KMS-11 (cell line): ENCODE results near the gene SALL4.
"Not testable (repeated sequence)": the region's sequence is repeated elsewhere in the genome, so short reads cannot be mapped to it uniquely, and the experiment has no call there.

Source experiments
- H2AFZ ChIP-seq: fragments of 200-600 bp; sonication (generic); 2 replicates; pipeline ENCODE4 v1.6.1; 2016; ENCODE audit warnings: antibody characterized with exemption, mixed run types, low read depth
- H3K27ac ChIP-seq: fragments of 200-600 bp; sonication (generic); 2 replicates; pipeline ENCODE4 v1.6.1; 2016; ENCODE audit warnings: mild to moderate bottlenecking, mixed run types
- H3K27me3 ChIP-seq: fragments of 200-600 bp; sonication (generic); 2 replicates; pipeline ENCODE4 v1.6.1; 2017; ENCODE audit warnings: mild to moderate bottlenecking, low read depth, mixed run types, moderate library complexity; ENCODE audit not compliant: insufficient read depth
- H3K36me3 ChIP-seq: fragments of 200-600 bp; sonication (generic); 2 replicates; pipeline ENCODE4 v1.6.1; 2017; ENCODE audit warnings: mild to moderate bottlenecking, mixed run types; ENCODE audit not compliant: insufficient read depth
- H3K4me1 ChIP-seq: fragments of 200-600 bp; sonication (generic); 2 replicates; pipeline ENCODE4 v1.6.1; 2016; ENCODE audit warnings: mild to moderate bottlenecking, low read depth, mixed run types; ENCODE audit not compliant: poor library complexity, severe bottlenecking
- H3K4me2 ChIP-seq: fragments of 200-600 bp; sonication (generic); 2 replicates; pipeline ENCODE4 v1.7.0; 2016; ENCODE audit warnings: mild to moderate bottlenecking, mixed run types
- H3K4me3 ChIP-seq: fragments of 200-600 bp; sonication (generic); IDR thresholded peaks from 2 replicates; pipeline ENCODE4 v1.6.1; 2017; ENCODE audit warnings: low read depth, low read length, mixed read lengths; ENCODE audit not compliant: insufficient read depth
- H3K79me2 ChIP-seq: fragments of 200-600 bp; sonication (generic); 2 replicates; pipeline ENCODE4 v1.6.1; 2016; ENCODE audit warnings: low read depth, mixed run types; ENCODE audit not compliant: insufficient read depth
- H3K9ac ChIP-seq: fragments of 200-600 bp; sonication (generic); 2 replicates; pipeline ENCODE4 v1.6.1; 2016; ENCODE audit warnings: mild to moderate bottlenecking, mixed run types
- H4K20me1 ChIP-seq: fragments of 200-600 bp; sonication (generic); 2 replicates; pipeline ENCODE4 v1.6.1; 2016; ENCODE audit warnings: mild to moderate bottlenecking, mixed run types; ENCODE audit not compliant: insufficient read depth
- CTCF ChIP-seq: fragments of 200-600 bp; sonication (generic); conservative IDR thresholded peaks from 2 replicates; pipeline ENCODE4 v1.6.1; 2017; ENCODE audit warnings: low read depth, mild to moderate bottlenecking, antibody characterized with exemption, low read length, moderate library complexity, mixed read lengths

The SALL4 gene

GRCh38 chr20:51740838-51741237, 61.5 kb downstream of the SALL4 start:
- H3K9ac ChIP-seq = no peak overlapping the region
- no peaks in the 10 kb centered on the region for H3K79me2 ChIP-seq
- no peak overlapping the region for H2AFZ ChIP-seq
- H3K27me3 ChIP-seq = no peaks in the 10 kb centered on the region
- H4K20me1 ChIP-seq = no peaks in the 10 kb centered on the region
- no peak overlapping the region for H3K27ac ChIP-seq
- no peaks in the 10 kb centered on the region for H3K36me3 ChIP-seq
- no peak overlapping the region for H3K4me2 ChIP-seq
- no peak overlapping the region for H3K4me3 ChIP-seq
- H3K4me1 ChIP-seq = no peaks in the 10 kb centered on the region
- no peak for TF ChIP-seq CTCF

GRCh38 chr20:51740308-51740707, 62.0 kb downstream of the SALL4 start:
- not testable (repeated sequence) for H3K4me2 ChIP-seq

GRCh38 chr20:51739722-51740249, 62.5 kb downstream of the SALL4 start:
- Histone ChIP-seq H3K79me2 (no peaks in the 10 kb centered on the region), H3K9ac (no peak overlapping the region), H3K27ac (no peak overlapping the region), H3K4me2 (no peak overlapping the region), H4K20me1 (no peaks in the 10 kb centered on the region), H2AFZ (no peak overlapping the region), H3K4me3 (no peak overlapping the region), H3K36me3 (no peaks in the 10 kb centered on the region), H3K4me1 (no peaks in the 10 kb centered on the region), H3K27me3 (no peaks in the 10 kb centered on the region)
- no peak for TF ChIP-seq CTCF

More at GRCh38 chr20:51740308-51740707, 62.0 kb downstream of the SALL4 start:
- H3K4me3 ChIP-seq, H3K4me1 ChIP-seq, H2AFZ ChIP-seq, H3K9ac ChIP-seq, H3K27me3 ChIP-seq, H3K79me2 ChIP-seq, H3K27ac ChIP-seq, H3K36me3 ChIP-seq, H4K20me1 ChIP-seq: not testable (repeated sequence)

GRCh38 chr20:51738877-51739447, 63.4 kb downstream of the SALL4 start:
- H3K4me3 ChIP-seq = no peak overlapping the region

GRCh38 chr20:51738261-51738660, 64.1 kb downstream of the SALL4 start:
- not testable (repeated sequence) for H3K36me3 ChIP-seq, H3K4me3 ChIP-seq, H3K9ac ChIP-seq, H3K4me2 ChIP-seq, H3K27me3 ChIP-seq, H4K20me1 ChIP-seq, H2AFZ ChIP-seq, H3K27ac ChIP-seq, H3K4me1 ChIP-seq, H3K79me2 ChIP-seq

More at GRCh38 chr20:51738877-51739447, 63.4 kb downstream of the SALL4 start:
- H3K27ac ChIP-seq = no peak overlapping the region
- no peaks in the 10 kb centered on the region for H3K4me1 ChIP-seq
- no peaks in the 10 kb centered on the region for H3K27me3 ChIP-seq
- no peaks in the 10 kb centered on the region for H3K36me3 ChIP-seq
- H3K79me2 ChIP-seq = no peaks in the 10 kb centered on the region
- H4K20me1 ChIP-seq = no peaks in the 10 kb centered on the region
- no peak for TF ChIP-seq CTCF
- no peak overlapping the region for H2AFZ ChIP-seq
- no peak overlapping the region for H3K4me2 ChIP-seq
- no peak overlapping the region for H3K9ac ChIP-seq
